HG03575 (cell line): Measurements from ENCODE around the gene SNRPB2.

ENCODE experiments used
- ATAC-seq: cut with Tn5 transposase; IDR thresholded peaks from one replicate; pipeline ENCODE4 v1.9.1; 2021; ENCODE audit not compliant: unreplicated experiment, insufficient number of reproducible peaks, low FRiP score; ENCODE audit errors: extremely low read depth

Gene SNRPB2

DNA sequence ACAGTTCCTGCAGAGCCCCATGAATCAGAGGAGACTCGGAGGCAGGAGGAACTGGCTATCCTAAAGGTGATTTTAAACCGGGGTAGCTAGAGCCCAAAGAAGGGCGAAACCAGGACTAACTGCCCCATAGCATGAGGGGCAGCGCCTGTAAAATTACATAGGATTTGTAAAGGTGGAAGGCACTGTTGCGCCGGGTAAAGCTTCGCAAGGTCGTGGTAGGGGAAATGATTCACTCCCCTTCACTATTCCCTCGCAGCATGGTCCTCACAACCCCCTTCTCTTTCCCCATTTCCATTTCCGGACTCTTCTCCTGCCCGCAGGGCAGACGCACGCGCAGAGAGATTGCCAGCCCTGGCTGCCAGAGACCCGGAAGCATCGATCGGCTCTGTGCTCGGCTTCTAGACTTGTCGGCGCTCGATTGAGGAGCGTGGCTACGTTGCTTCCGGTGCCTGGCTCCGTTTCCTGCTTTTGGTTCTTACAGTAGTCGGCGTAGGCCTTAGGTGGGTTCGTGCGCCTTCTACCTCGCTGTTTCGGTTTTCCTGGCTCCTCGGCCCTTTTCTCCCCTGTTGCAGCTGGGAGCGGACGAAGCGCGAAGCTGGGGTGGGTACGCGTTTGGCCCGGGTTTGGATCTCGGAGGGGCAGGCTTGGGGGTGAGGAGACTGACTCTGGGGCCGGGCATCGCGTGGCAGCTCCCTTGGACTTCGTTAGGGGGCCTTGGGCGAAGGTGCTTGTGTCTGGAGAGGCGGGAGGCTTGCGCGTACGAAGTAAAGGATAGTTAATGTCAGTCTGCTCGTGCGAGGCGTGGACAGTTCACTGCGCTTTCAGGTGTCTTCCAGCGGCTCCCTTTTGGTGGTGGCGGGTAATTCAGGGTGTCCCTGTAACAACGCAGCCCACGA, at the start of gene SNRPB2:
Gene SNRPB2, plus strand, starts transcription at position 462 of the 896 bp plus-strand sequence. CDS start 1,677 bp downstream, outside the sequence.
- ATAC-seq = peak; percentile 96

DNA sequence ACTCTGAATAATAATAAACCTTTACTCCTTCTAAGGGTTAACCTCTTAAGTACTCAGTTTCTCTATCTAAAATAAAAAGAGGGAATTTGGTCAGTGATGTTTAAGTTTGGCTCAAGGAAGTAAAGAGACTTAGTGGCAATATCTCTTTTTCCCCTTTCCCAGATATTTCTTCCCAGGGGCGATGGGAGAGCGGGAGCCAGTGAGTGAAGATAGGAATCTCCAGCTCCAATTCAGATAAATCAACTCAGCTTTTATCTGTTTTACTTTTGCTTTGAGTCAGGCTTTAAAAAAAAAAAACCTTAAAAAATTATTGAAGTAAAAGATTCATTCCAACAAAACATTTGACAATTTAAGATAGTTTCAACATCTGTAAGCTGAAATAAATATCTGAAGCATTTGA, 45.4 kb upstream of the SNRPB2 start:
- ATAC-seq = no peak

DNA sequence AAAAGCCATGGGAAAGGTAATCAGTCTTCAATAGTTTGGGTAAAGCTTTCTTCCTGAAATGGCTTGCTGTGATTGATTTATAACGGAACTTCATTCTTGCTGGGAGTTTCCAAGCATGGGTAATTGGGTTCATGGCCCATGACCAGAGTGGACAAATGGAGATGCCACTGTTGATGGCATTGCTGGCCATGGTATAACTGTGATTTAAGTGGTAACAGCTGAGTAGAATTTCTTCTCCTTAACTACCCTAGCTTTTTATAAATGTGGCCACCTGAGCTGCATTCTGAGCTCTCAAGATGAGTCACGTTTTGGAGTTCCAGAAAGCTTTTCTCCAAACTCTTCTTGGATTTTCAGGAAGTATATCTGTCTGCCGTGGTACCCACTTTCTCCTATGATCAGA, 39.9 kb upstream of the SNRPB2 start:
- ATAC-seq = no peak

DNA sequence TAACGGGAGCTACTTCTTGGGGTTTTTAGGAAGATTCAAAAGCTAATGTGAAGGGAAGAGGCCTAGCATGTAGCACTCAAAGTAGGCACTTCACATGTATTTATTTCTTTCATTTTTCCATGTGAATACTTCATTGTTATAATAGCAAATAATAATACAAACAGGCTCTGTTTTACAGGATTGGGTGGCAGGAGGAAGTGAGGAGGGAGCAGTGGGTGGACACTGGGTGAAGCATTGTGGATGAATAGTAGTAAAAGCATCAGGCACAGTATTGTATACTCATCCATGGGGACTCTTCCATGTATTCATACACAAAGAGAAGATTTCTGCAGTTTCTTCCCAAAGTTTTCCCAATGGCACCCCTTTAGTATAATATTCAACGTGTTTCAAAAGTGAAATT, 38.4 kb upstream of the SNRPB2 start:
- no peak for ATAC-seq

DNA sequence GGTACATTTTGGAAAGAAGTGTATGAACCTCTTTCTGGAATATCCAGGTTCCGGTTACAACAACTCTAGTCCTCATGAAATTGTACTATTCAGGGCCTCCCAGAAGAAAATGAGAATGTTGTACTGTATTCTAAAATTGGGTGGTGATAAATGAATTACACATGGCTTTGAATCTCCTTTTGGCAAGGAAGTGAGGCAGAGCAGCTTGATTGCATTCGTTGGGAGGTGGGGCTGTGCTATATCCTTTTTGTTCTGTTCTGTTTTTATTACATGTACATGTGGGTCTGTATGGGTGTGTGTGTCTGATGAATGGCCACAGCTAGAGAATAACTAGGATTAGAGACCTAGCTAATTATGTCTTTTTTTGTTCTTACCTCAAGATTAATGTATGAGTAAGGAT, 37.8 kb upstream of the SNRPB2 start:
- ATAC-seq = no peak

DNA sequence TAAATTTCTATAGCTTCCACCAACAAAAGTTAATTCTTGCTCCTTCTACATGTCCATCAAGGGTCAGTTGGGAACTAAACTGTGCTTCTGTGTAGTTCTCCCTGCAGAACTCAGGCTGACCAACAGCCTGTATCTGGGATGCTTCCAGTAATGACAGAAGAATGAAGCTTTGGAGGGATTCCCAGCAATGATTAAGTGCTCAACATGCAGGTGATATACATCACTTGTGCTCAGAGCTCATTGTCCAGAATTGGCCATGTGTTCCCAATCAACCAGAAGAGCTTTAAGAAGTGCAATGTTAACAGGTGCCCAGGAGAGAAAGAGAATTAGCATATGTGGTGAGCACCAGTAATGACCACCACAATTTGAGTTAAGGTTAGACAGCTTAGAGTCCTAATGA, 37.4 kb upstream of the SNRPB2 start:
- no peak for ATAC-seq

DNA sequence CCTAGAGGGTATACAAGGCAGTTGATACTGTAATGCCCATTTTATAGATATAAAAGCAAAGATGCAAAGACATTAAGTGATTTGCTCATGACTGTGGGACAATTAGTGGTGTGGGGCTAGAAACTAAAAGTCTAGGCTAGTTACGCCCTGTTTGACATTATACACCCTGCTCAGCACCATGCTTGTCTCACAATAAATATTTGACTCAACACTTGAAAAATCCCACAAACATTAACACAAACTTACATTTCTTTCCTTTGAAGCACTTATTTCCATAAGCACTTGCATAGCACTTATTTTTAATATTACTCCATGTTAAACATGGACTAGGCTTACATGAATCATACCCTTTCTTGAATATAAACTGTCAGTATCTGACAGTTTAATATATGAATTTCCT, 36.5 kb upstream of the SNRPB2 start:
- ATAC-seq = no peak

DNA sequence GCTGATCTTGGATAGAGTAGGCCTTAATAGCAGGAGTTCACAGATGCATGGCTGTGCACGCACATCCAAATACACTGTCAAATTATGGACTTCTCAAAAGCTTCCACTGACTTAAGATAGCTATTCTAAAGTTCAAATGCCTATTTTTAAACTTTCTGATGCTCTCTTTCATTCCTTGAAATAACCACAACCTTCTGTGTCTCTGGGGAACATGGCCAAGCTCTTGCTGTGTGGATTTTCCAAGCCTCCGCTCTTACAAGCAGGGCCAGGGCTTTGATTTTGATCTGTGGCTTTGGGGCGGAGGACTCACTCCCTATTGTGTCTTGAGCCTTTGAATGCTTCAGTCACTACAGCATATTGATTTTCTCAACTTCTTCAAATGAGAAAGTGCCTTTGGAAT, 35.7 kb upstream of the SNRPB2 start:
- no peak for ATAC-seq

DNA sequence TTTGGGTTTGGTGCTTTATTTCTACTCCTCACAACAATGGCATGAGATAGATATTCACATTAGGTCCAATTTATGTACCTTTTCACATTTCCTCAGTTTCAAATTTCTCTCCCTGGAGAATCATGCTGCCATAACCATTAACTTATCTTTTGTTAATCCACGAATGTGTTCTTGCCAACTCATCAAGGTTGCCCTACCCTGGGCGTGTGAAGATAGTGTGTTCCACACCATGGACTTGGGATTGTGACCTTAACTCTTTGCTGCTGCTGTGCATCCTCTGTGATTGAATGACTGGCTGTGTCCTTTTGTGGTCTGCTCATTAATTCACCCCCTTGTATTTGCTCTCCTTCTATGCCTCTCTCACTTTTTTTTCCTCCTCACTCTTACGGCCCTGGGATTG, 34.2 kb upstream of the SNRPB2 start:
- no peak for ATAC-seq

DNA sequence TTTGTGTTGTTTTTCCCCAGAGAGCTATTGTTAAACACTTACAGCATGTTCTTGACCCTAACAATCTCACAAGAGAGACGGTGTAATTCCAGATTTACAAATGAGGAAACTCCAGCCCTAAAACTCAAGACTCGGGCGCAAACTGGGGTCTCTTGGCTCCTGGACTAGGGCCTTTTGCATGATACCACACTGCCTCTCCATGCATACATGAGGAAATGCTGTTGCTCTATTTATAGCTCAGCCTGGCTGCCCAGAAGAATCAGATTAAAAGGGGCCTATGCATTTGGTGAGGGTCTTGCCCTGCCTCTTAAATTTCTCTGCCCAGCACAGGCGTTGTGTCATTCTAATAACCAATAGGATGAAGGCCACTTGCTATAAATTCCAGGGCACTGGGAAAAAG, 30.5 kb upstream of the SNRPB2 start:
- no peak for ATAC-seq

DNA sequence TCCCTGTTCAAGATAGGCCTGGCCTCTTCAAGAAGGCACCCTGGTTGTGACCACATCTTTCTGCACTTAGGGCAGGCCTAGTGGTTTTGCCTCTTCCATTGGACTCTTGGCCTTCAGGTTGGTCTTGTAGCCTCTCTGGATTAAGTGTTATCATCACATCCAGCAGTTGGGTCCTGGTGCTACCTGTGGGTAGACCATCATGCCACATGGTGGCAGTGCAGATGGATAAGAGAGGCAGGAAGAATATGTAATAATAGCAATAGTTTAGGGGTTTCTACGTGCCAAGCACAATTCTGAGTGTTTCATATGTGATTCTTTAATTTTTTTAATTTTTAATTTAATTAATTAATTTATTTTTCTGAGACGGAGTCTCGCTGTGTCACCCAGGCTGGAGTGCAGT, 28.5 kb upstream of the SNRPB2 start:
- ATAC-seq = no peak

DNA sequence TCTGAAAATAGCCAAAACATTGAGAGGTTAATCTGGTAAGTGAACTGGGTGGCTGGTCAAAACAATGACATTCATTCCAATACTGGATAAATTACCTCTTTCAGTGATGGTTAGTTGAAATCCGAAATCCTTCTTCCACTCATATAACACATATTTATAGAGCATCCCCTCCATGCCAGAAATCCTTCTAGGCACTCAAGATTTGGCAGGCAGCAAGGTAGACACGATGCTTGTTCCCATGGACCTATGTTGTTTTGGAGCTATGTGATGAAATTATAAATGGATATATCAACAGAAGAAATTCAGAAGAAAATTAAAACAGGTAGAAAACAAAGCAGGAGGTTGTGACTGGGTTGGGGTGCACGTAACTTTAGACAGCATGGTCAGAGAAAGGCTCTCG, 26.3 kb upstream of the SNRPB2 start:
- ATAC-seq = no peak

DNA sequence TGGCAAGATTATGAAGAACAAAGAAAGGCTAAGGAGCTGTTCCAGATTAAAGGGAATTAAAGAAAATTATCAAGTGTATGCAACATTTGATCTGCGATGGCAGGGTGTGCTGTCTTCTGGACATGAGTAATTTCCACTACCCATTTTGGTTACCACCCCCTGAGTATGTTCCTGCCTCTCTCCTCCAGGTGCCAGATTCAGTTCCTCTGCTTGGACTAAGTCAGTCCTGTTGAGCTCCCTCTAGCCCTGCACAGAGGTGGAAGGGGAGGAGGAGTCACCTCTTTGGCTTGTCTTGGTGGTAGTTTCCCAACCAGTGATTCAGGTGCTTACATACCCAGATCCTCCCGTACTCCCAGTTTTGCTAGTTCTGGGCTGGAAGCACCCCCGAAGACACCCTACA, 22.2 kb upstream of the SNRPB2 start:
- ATAC-seq = peak; percentile 45

DNA sequence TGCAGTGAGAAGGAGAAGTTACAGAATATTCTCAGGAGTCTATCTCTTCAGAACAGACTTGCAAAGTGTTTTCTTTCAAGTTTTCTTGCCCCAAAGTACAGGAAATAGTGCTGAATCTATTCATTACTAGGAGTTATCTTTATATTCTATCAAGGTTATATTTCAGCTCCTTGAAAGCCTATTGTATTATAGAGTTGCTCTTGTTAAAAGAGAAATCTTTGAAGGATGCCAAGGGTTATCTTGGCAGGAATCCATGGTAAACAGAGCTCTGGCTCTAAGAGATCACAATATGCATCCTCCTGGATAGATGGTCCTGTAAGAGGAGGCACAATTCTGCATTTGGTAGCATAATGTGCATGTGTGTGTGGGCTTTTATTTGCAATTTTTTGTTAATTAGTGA, 21.2 kb upstream of the SNRPB2 start:
- ATAC-seq = no peak

DNA sequence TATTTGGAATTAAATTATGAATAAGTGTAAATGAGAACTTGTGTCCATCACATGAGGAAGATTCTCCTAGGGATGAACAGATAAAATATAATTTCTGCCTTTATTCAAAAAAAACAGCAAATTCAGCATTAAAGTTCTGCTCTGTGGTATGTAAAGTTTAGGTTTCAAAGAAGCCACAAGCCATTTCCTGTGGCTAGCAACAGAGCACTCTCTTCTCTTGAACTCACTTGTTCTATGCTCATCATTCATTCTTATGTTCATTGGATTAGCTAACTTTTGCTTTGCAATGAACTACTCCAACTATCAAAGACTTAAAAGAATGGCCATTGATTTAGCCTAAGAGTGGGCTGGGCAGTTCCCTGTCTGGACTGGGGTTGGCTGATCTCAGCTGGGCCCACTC, 20.8 kb upstream of the SNRPB2 start:
- peak; percentile 56 for ATAC-seq

DNA sequence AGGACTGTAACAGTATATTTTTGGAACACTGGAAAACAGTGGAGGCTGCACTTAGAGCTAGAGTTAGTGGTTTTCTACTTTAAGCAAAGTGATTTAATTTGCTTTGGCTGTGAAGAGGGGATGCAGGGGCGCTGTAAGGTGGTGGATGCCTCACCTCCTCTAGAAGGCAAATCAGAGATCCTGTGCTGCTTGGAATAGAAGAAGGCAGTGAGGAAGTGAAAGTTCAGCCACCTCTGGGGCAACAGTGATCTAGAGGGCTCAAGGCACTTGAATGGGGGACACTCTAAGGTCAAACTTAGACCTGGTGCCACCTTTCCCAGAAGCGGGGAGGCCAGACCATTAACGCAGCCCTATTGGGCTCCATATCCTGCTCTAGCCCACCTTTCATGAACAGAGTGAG, 19.0 kb upstream of the SNRPB2 start:
- peak; percentile 64 for ATAC-seq

DNA sequence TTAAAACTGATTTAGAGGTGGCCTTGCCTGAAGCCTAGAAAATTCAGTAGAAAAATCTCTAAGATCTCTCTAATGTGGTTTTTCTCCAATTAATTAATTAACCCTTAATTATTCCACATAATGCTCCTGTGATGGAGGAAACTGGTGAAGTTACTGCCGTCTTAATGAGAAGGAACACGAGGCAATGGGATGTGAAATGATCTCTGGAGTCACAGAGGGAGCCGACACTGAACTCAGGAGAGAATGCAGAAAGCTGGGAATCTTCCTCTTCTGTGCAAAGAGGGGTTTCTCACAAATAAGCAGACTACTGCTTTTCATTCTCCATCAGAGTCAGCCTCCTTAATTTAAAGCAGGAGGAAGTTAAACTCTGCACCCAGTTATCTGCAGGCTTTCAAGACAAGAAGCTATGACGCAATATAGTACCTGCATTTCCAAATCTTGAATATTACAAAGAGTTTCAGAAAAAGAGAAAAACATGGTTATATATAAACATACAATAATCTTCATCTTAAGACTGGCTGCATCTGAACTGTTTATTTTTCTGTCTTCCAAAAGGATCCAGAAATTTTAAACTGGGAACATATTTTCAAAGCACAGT, 18.1 kb upstream of the SNRPB2 start:
- ATAC-seq = no peak

DNA sequence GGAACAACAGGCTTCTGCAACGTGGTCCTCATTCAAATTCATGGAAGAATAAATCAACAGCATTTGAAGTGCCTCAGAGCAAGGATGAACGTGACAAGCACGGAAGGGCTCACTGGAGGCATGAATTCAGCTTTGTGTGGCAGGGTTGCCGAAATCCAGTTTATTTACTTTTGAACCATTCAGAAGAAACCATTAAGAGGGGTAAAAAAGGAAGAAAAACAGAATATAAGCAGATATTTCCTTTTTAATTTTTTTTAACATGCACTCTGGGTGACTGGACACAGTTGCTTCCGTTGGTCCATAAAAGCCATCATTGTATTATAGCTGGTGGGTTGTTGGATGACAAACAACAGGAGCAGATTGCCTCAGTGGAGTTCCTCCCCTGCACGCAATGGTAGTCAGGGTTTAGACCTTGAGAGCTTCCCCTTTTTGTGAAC, 17.3 kb upstream of the SNRPB2 start:
- ATAC-seq = no peak

DNA sequence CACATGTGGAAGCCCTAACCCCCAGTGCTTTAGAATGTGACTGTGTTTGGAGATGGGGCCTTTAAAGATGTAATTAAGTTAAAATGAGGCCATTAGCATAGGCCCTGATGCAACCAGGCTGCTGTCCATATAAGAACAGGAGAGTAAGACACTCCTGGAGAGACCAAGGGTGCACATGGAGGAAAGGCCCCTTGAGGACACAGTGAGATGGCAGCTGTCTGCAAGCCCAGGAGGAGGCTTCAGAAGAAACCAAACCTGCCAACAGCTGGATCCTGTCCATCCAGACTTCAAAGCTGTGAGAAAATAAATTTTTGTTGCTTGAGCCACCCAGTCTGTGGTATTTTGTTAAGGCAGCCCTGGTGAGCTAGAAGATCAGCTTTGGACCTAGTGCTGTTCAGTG, 16.8 kb upstream of the SNRPB2 start:
- ATAC-seq = no peak

DNA sequence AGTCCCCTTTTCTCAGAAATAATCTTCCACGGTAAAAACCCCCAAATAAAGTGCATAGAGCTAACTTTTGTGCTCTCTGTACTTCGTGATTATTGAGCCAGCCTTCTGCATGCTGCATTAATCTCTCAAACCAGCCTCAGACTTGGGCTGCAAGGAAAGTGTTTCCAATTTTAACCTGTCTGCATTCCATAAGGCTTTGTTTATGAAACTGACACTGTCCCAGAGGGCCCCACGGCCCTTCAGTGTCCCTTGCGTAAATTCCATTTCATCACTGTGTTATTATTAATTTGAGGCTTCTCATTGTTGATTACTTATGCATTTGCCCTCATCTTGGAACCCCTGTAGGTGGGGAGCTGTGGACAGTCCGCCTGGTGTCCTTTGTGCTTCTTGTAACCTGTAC, 15.6 kb upstream of the SNRPB2 start:
- no peak for ATAC-seq

DNA sequence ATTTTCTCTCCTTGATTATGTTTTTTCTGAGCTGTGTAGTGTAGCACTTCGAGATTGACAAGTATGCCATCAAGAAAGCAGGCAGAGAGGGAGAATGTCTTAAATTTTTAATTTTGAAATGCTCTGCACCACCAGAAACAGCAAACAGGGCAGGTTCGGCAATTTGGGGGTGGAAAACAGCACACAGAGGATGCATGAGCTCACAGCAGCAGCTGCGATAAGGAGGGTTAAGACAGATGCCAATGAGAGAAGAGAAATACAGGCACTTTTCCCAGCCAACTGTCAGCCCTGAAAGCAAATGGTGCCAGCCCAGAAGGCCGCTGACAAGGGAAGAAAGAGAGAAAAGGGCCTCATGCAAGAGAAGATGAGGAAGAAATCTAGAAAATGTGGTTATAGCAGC, 15.1 kb upstream of the SNRPB2 start:
- no peak for ATAC-seq
